Astrocyte (in vitro differentiated cells and primary cell): ENCODE measurements around the gene EML1. TPM values are rescaled to one million over a fixed set of nuclear protein-coding genes. Genes with fewer than 3 reads are reported as not detected.

Experiments
- DNase-seq: peaks from one replicate; pipeline ENCODE4 v3.0.0-alpha.2; 2010; ENCODE audit warnings: low read depth
- FAIRE-seq: peaks from 2 replicates; lab custom pipeline; 2011; peaks lifted over from hg19 to GRCh38; lab: Jason Lieb, UNC
- H2AFZ ChIP-seq: 2 replicates; pipeline ENCODE4 v1.6.0; 2012; ENCODE audit warnings: low read depth, low read length, inconsistent platforms
- H3K27ac ChIP-seq: 2 replicates; pipeline ENCODE4 v1.5.1; 2011; ENCODE audit warnings: low read depth, low read length, inconsistent platforms
- H3K27me3 ChIP-seq: 2 replicates; pipeline ENCODE4 v1.6.0; 2011; ENCODE audit warnings: low read length, inconsistent platforms; ENCODE audit not compliant: insufficient read depth
- H3K36me3 ChIP-seq: 2 replicates; pipeline ENCODE4 v1.5.1; 2011; ENCODE audit warnings: low read length, inconsistent platforms; ENCODE audit not compliant: insufficient read depth
- H3K4me1 ChIP-seq: 2 replicates; pipeline ENCODE4 v1.5.1; 2011; ENCODE audit warnings: low read length, inconsistent platforms; ENCODE audit not compliant: insufficient read depth
- H3K4me2 ChIP-seq: 2 replicates; pipeline ENCODE4 v1.6.0; 2012; ENCODE audit warnings: low read length, inconsistent platforms
- H3K4me3 ChIP-seq: 2 replicates; pipeline ENCODE4 v1.5.1; 2011; ENCODE audit warnings: low read depth, mild to moderate bottlenecking, low read length, inconsistent platforms; ENCODE audit not compliant: insufficient read depth
- H3K79me2 ChIP-seq: 2 replicates; pipeline ENCODE4 v1.6.0; 2012; ENCODE audit warnings: mild to moderate bottlenecking, low read length, inconsistent platforms; ENCODE audit not compliant: insufficient read depth
- H3K9ac ChIP-seq: 2 replicates; pipeline ENCODE4 v1.6.0; 2012; ENCODE audit warnings: mild to moderate bottlenecking, low read length, inconsistent platforms
- H3K9me3 ChIP-seq: 2 replicates; pipeline ENCODE4 v1.5.1; 2012; ENCODE audit warnings: low read depth, mild to moderate bottlenecking, low read length, inconsistent platforms; ENCODE audit not compliant: insufficient read depth
- H4K20me1 ChIP-seq: 2 replicates; pipeline ENCODE4 v1.6.0; 2012; ENCODE audit warnings: low read length, inconsistent platforms; ENCODE audit not compliant: insufficient read depth
- H3K27ac Mint-ChIP-seq: one replicate; pipeline ENCODE4 v1.8.0; 2021; ENCODE audit warnings: mild to moderate bottlenecking, mixed read lengths; ENCODE audit not compliant: unreplicated experiment
- H3K27me3 Mint-ChIP-seq: one replicate; pipeline ENCODE4 v1.8.0; 2021; ENCODE audit warnings: low read depth, mixed read lengths; ENCODE audit not compliant: unreplicated experiment
- H3K36me3 Mint-ChIP-seq: one replicate; pipeline ENCODE4 v1.8.0; 2021; ENCODE audit warnings: low read depth, mixed read lengths; ENCODE audit not compliant: unreplicated experiment
- H3K4me1 Mint-ChIP-seq: one replicate; pipeline ENCODE4 v1.8.0; 2021; ENCODE audit warnings: low read depth, mixed read lengths; ENCODE audit not compliant: unreplicated experiment
- H3K4me3 Mint-ChIP-seq: one replicate; pipeline ENCODE4 v1.8.0; 2021; ENCODE audit warnings: mild to moderate bottlenecking, moderate library complexity, mixed read lengths; ENCODE audit not compliant: unreplicated experiment
- H3K9me3 Mint-ChIP-seq: one replicate; pipeline ENCODE4 v1.8.0; 2021; ENCODE audit warnings: mild to moderate bottlenecking, mixed read lengths; ENCODE audit not compliant: unreplicated experiment
- EZH2 ChIP-seq: IDR thresholded peaks from 2 replicates; pipeline ENCODE4 v1.6.1; 2012; ENCODE audit warnings: mild to moderate bottlenecking, low read length, inconsistent platforms; ENCODE audit not compliant: insufficient read depth
- total RNA-seq: library from RNA; stranded (reverse); gene quantifications from 2 replicates; pipeline ENCODE4 v1.2.1, GENCODE V29; 2021
- TF ChIP-seq, protein P1 (sequence below): IDR thresholded peaks from 2 replicates; pipeline ENCODE4 v1.5.1; 2011; ENCODE audit warnings: low read depth, mild to moderate bottlenecking, inconsistent platforms, low read length, moderate library complexity; ENCODE audit not compliant: insufficient read depth

EML1 gene
- total RNA-seq, 1 donor from 2014 or later = 17.1 TPM

DNA sequence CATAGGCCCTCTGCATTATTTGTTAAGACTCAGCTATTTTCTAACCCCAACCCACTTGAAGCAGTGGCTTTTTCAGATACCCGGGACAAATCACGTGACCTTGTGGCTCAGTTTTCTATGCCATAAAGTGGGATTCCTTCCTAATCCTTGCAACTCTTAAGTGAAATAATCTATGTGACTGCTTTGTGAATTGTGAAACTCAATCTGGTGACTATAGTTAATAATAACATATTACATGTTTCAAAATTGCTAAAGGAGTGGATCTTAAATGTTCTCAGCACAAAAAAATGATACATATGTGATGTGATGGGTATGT, 17.3 kb downstream of the EML1 start:
- TF ChIP-seq, protein P1, sequence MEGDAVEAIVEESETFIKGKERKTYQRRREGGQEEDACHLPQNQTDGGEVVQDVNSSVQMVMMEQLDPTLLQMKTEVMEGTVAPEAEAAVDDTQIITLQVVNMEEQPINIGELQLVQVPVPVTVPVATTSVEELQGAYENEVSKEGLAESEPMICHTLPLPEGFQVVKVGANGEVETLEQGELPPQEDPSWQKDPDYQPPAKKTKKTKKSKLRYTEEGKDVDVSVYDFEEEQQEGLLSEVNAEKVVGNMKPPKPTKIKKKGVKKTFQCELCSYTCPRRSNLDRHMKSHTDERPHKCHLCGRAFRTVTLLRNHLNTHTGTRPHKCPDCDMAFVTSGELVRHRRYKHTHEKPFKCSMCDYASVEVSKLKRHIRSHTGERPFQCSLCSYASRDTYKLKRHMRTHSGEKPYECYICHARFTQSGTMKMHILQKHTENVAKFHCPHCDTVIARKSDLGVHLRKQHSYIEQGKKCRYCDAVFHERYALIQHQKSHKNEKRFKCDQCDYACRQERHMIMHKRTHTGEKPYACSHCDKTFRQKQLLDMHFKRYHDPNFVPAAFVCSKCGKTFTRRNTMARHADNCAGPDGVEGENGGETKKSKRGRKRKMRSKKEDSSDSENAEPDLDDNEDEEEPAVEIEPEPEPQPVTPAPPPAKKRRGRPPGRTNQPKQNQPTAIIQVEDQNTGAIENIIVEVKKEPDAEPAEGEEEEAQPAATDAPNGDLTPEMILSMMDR = no peak
- TF ChIP-seq EZH2 = no peak
- Mint-ChIP-seq H3K27me3 (peaks cover 19% of the 10 kb centered on the region), H3K4me1 (peaks cover 4% of the 10 kb centered on the region), H3K36me3 (peaks cover 2% of the 10 kb centered on the region), H3K27ac (no peak overlapping the region), H3K4me3 (no peak overlapping the region), H3K9me3 (no peaks in the 10 kb centered on the region)
- no peaks in the 10 kb centered on the region for H3K9me3 ChIP-seq
- H2AFZ ChIP-seq = no peak overlapping the region
- H3K27ac ChIP-seq = no peak overlapping the region
- no peak overlapping the region for H3K4me3 ChIP-seq
- peaks cover 10% of the 10 kb centered on the region for H3K4me1 ChIP-seq
- FAIRE-seq = no peak
- no peak overlapping the region for H3K9ac ChIP-seq
- no peak overlapping the region for H3K4me2 ChIP-seq
- peaks cover 87% of the 10 kb centered on the region for H3K79me2 ChIP-seq
- H4K20me1 ChIP-seq = peaks cover 98% of the 10 kb centered on the region
- H3K36me3 ChIP-seq = no peaks in the 10 kb centered on the region
- no peak for DNase-seq
- peaks cover 2% of the 10 kb centered on the region for H3K27me3 ChIP-seq

GRCh38 chr14:99812096-99812750, 19.0 kb downstream of the EML1 start:
- Histone ChIP-seq H3K36me3 (no peaks in the 10 kb centered on the region), H3K79me2 (peaks cover 90% of the 10 kb centered on the region), H3K27me3 (peaks cover 2% of the 10 kb centered on the region), H2AFZ (no peak overlapping the region), H3K9ac (no peak overlapping the region), H3K4me1 (peaks cover 8% of the 10 kb centered on the region), H3K4me3 (no peak overlapping the region), H4K20me1 (peaks cover 99% of the 10 kb centered on the region), H3K27ac (no peak overlapping the region), H3K9me3 (no peaks in the 10 kb centered on the region), H3K4me2 (no peak overlapping the region)
- H3K36me3 Mint-ChIP-seq = peaks cover 2% of the 10 kb centered on the region
- no peak overlapping the region for H3K27ac Mint-ChIP-seq
- no peak overlapping the region for H3K4me3 Mint-ChIP-seq
- H3K9me3 Mint-ChIP-seq = no peaks in the 10 kb centered on the region
- no peak for TF ChIP-seq EZH2
- peaks cover 20% of the 10 kb centered on the region for H3K27me3 Mint-ChIP-seq
- DNase-seq (no peak), FAIRE-seq (no peak)
- H3K4me1 Mint-ChIP-seq = peaks cover 4% of the 10 kb centered on the region

GRCh38 chr14:99812892-99813291, 19.7 kb downstream of the EML1 start:
- H3K9me3 ChIP-seq = no peaks in the 10 kb centered on the region
- no peak for FAIRE-seq
- peaks cover 2% of the 10 kb centered on the region for H3K27me3 ChIP-seq
- H3K27ac Mint-ChIP-seq = no peak overlapping the region
- peaks cover 4% of the 10 kb centered on the region for H3K4me1 ChIP-seq
- DNase-seq = no peak
- no peak overlapping the region for H3K9ac ChIP-seq
- peaks cover 5% of the 10 kb centered on the region for H3K4me1 Mint-ChIP-seq
- H3K36me3 Mint-ChIP-seq = peaks cover 2% of the 10 kb centered on the region
- no peaks in the 10 kb centered on the region for H3K9me3 Mint-ChIP-seq
- no peak overlapping the region for H3K4me3 Mint-ChIP-seq
- H3K36me3 ChIP-seq = no peaks in the 10 kb centered on the region
- H3K27me3 Mint-ChIP-seq = peaks cover 23% of the 10 kb centered on the region
- H3K79me2 ChIP-seq = peaks cover 89% of the 10 kb centered on the region
- H2AFZ ChIP-seq = no peak overlapping the region
- H3K4me2 ChIP-seq = no peak overlapping the region
- TF ChIP-seq, protein P1 = no peak
- no peak for TF ChIP-seq EZH2
- H3K4me3 ChIP-seq = no peak overlapping the region
- H3K27ac ChIP-seq = no peak overlapping the region
- peaks cover 99% of the 10 kb centered on the region for H4K20me1 ChIP-seq
